H1 (cell line): ENCODE results near the gene GRIK2. TPM values are rescaled to one million over a fixed set of nuclear protein-coding genes. Genes with fewer than 3 reads are reported as not detected.

ENCODE experiments used
- CTCF ChIA-PET: fragments of 300-600 bp; sonication (Branson Sonifier 250); formaldehyde crosslinking; loops from one replicate; lab custom pipeline; 2021; ENCODE audit not compliant: partially characterized antibody; lab: Charles Lee
- POLR2A ChIA-PET: fragments of 300-600 bp; sonication (Branson Sonifier 250); formaldehyde crosslinking; loops from one replicate; lab custom pipeline; 2021; ENCODE audit warnings: inconsistent platforms; ENCODE audit not compliant: partially characterized antibody; lab: Charles Lee
- DNase-seq, 2 experiments: peaks; one replicate each; pipeline versions ENCODE4 v3.0.0 to v3.0.0-alpha.2; 2010 to 2022; ENCODE audit warnings: low spot score in 2 of 2, low read depth in 1 of 2, mixed read lengths in 1 of 2
- FAIRE-seq: peaks from 2 replicates; lab custom pipeline; 2011; peaks lifted over from hg19 to GRCh38; lab: Jason Lieb, UNC
- H2AFZ ChIP-seq: 2 replicates; pipeline ENCODE4 v1.8.1; 2012; ENCODE audit warnings: low read length, inconsistent platforms
- H2AK5ac ChIP-seq: 2 replicates; pipeline ENCODE4 v1.6.1; 2013; ENCODE audit warnings: low read depth, low read length
- H2BK120ac ChIP-seq: replicated peaks from 2 replicates; pipeline ENCODE3; 2013; ENCODE audit warnings: low read depth, low read length, inconsistent platforms
- H2BK12ac ChIP-seq: 2 replicates; pipeline ENCODE4 v1.6.1; 2013; ENCODE audit warnings: low read depth, low read length
- H2BK15ac ChIP-seq: 2 replicates; pipeline ENCODE4 v1.6.1; 2013; ENCODE audit warnings: low read length
- H2BK20ac ChIP-seq: 2 replicates; pipeline ENCODE4 v1.6.1; 2013; ENCODE audit warnings: low read length
- H2BK5ac ChIP-seq: 2 replicates; pipeline ENCODE4 v1.6.1; 2013; ENCODE audit warnings: low read depth, low read length
- H3K14ac ChIP-seq: 2 replicates; pipeline ENCODE4 v1.6.1; 2013; ENCODE audit warnings: inconsistent platforms; ENCODE audit not compliant: insufficient read length
- H3K18ac ChIP-seq: 2 replicates; pipeline ENCODE4 v1.6.1; 2013; ENCODE audit warnings: low read length; ENCODE audit errors: extremely low read depth
- H3K23ac ChIP-seq: 2 replicates; pipeline ENCODE4 v1.6.1; 2013; ENCODE audit warnings: inconsistent platforms; ENCODE audit not compliant: insufficient read length
- H3K23me2 ChIP-seq: 2 replicates; pipeline ENCODE4 v1.6.1; 2013; ENCODE audit warnings: low read depth, low read length
- H3K27ac ChIP-seq: 2 replicates; pipeline ENCODE4 v1.6.1; 2011; ENCODE audit warnings: low read depth, low read length, inconsistent platforms
- H3K27me3 ChIP-seq, 4 experiments: replicated peaks in 1 of 4; 1 replicate in 1 of 4; 2 replicates in 3 of 4; pipeline versions ENCODE4 v1.6.1 to v1.8.1; 2011 to 2013; ENCODE audit warnings: low read length in 3 of 4, mild to moderate bottlenecking in 3 of 4, inconsistent platforms in 2 of 4, mixed read lengths in 2 of 4, moderate library complexity in 1 of 4; ENCODE audit not compliant: control insufficient read depth in 3 of 4, insufficient read depth in 3 of 4; ENCODE audit errors: extremely low read depth in 1 of 4
- H3K36me3 ChIP-seq, 4 experiments: 2 replicates each; pipeline versions ENCODE4 v1.6.1 to v1.8.1; 2011 to 2013; ENCODE audit warnings: mild to moderate bottlenecking in 4 of 4, low read length in 3 of 4, moderate library complexity in 2 of 4, control low read depth in 1 of 4, inconsistent platforms in 1 of 4; ENCODE audit not compliant: insufficient read depth in 4 of 4, control insufficient read depth in 2 of 4
- H3K4ac ChIP-seq: replicated peaks from 2 replicates; pipeline ENCODE3; 2013; ENCODE audit warnings: low read length, low read depth, mixed read lengths, inconsistent platforms; ENCODE audit not compliant: insufficient read length
- H3K4me1 ChIP-seq, 4 experiments: replicated peaks in 1 of 4; 1 replicate in 1 of 4; 2 replicates in 3 of 4; pipeline versions ENCODE4 v1.6.1 to v1.8.1; 2011 to 2013; ENCODE audit warnings: low read length in 3 of 4, inconsistent platforms in 2 of 4, mixed read lengths in 1 of 4; ENCODE audit not compliant: insufficient read depth in 4 of 4, control insufficient read depth in 3 of 4
- H3K4me2 ChIP-seq, 2 experiments: 2 replicates each; pipeline versions ENCODE4 v1.6.1 to v1.8.1; 2011 to 2013; ENCODE audit warnings: low read depth in 2 of 2, low read length in 2 of 2, control low read depth in 1 of 2, inconsistent platforms in 1 of 2, mild to moderate bottlenecking in 1 of 2; ENCODE audit not compliant: insufficient read depth in 1 of 2
- H3K4me3 ChIP-seq, 4 experiments: fragments of 200-600, 300-600 bp in 1 of 4; sonication (generic), shearing (Covaris generic), sonication (Bioruptor Twin) in 1 of 4; 2 replicates each; pipeline versions ENCODE4 v1.5.1 to v1.8.1; 2011 to 2016; ENCODE audit warnings: low read length in 4 of 4, low read depth in 3 of 4, control low read depth in 2 of 4, inconsistent platforms in 2 of 4, mild to moderate bottlenecking in 2 of 4, mixed read lengths in 1 of 4, moderate library complexity in 1 of 4; ENCODE audit not compliant: insufficient read depth in 2 of 4; ENCODE audit errors: extremely low read depth in 1 of 4
- H3K56ac ChIP-seq: replicated peaks from 2 replicates; pipeline ENCODE3; 2013; ENCODE audit warnings: low read depth, mild to moderate bottlenecking, mixed read lengths, low read length, inconsistent platforms; ENCODE audit not compliant: insufficient read length
- H3K79me1 ChIP-seq: 2 replicates; pipeline ENCODE4 v1.6.1; 2013; ENCODE audit warnings: low read depth, low read length, control low read depth
- H3K79me2 ChIP-seq, 2 experiments: 2 replicates each; pipeline versions ENCODE4 v1.6.1 to v1.8.1; 2012 to 2013; ENCODE audit warnings: low read length in 2 of 2, mild to moderate bottlenecking in 2 of 2, inconsistent platforms in 1 of 2; ENCODE audit not compliant: insufficient read depth in 2 of 2, control insufficient read depth in 1 of 2
- H3K9ac ChIP-seq, 4 experiments: replicated peaks in 1 of 4; 1 replicate in 1 of 4; 2 replicates in 3 of 4; pipeline versions ENCODE4 v1.6.1 to v1.8.1; 2011 to 2013; ENCODE audit warnings: low read depth in 3 of 4, low read length in 3 of 4, control low read depth in 2 of 4, mild to moderate bottlenecking in 2 of 4, moderate library complexity in 2 of 4, inconsistent platforms in 1 of 4; ENCODE audit errors: extremely low read depth in 1 of 4
- H3K9me3 ChIP-seq, 2 experiments: 2 replicates each; pipeline versions ENCODE4 v1.6.1 to v1.8.1; 2012 to 2013; ENCODE audit warnings: mild to moderate bottlenecking in 2 of 2, moderate library complexity in 2 of 2, control low read depth in 1 of 2, inconsistent platforms in 1 of 2, low read depth in 1 of 2, low read length in 1 of 2, mixed read lengths in 1 of 2; ENCODE audit not compliant: insufficient read depth in 2 of 2
- H4K20me1 ChIP-seq, 2 experiments: replicated peaks in 1 of 2; 2 replicates each; pipeline versions ENCODE3 to v1.8.1; 2011 to 2013; ENCODE audit warnings: inconsistent platforms in 2 of 2, low read length in 2 of 2, mild to moderate bottlenecking in 1 of 2; ENCODE audit not compliant: insufficient read depth in 2 of 2, control insufficient read depth in 1 of 2
- H4K5ac ChIP-seq: 2 replicates; pipeline ENCODE4 v1.6.1; 2013; ENCODE audit warnings: low read length, low read depth, mixed read lengths, inconsistent platforms; ENCODE audit not compliant: insufficient read length
- H4K8ac ChIP-seq: 2 replicates; pipeline ENCODE4 v1.8.0; 2013; ENCODE audit warnings: mild to moderate bottlenecking, moderate library complexity, low read length, inconsistent platforms; ENCODE audit not compliant: insufficient read depth; ENCODE audit errors: extremely low read depth
- H4K91ac ChIP-seq: replicated peaks from 2 replicates; pipeline ENCODE3; 2013; ENCODE audit warnings: low read length, mixed read lengths, inconsistent platforms; ENCODE audit not compliant: insufficient read length
- CREB1 ChIP-seq: IDR thresholded peaks from 2 replicates; pipeline ENCODE4 v1.6.1; 2012; ENCODE audit warnings: inconsistent platforms
- GTF2F1 ChIP-seq: IDR thresholded peaks from 2 replicates; pipeline ENCODE4 v1.6.1; 2012; ENCODE audit warnings: low read depth, low read length, improper control_type of control experiment, borderline replicate concordance
- HDAC2 ChIP-seq, 2 experiments: fragments of 300-600 bp in 1 of 2; sonication (generic) in 1 of 2; IDR thresholded peaks; 2 replicates each; pipeline ENCODE4 v1.6.1; 2011 to 2012; ENCODE audit warnings: low read depth in 2 of 2, low read length in 2 of 2, mild to moderate bottlenecking in 2 of 2, moderate library complexity in 2 of 2, borderline replicate concordance in 1 of 2, inconsistent platforms in 1 of 2
- KDM1A ChIP-seq: fragments of 200-600, 300-600 bp; sonication (generic); IDR thresholded peaks from 2 replicates; pipeline ENCODE4 v1.7.1; 2016; ENCODE audit warnings: mild to moderate bottlenecking, low read length, borderline replicate concordance
- NANOG ChIP-seq: IDR thresholded peaks from 2 replicates; pipeline ENCODE4 v1.6.1; 2011; ENCODE audit warnings: low read length, low read depth, mild to moderate bottlenecking, inconsistent platforms; ENCODE audit not compliant: insufficient read depth, poor library complexity, severe bottlenecking
- SIN3A ChIP-seq, 2 experiments: IDR thresholded peaks in 1 of 2; conservative IDR thresholded peaks in 1 of 2; 2 replicates each; pipeline ENCODE4 v1.6.1; 2011 to 2012; ENCODE audit warnings: low read length in 2 of 2, improper control_type of control experiment in 1 of 2, low read depth in 1 of 2, mild to moderate bottlenecking in 1 of 2
- SIRT6 ChIP-seq: IDR thresholded peaks from one replicate; pipeline ENCODE4 v1.7.1; 2012; ENCODE audit warnings: low read length, inconsistent platforms
- SP1 ChIP-seq: IDR thresholded peaks from 2 replicates; pipeline ENCODE4 v1.6.1; 2011; ENCODE audit warnings: low read depth, low read length
- SP2 ChIP-seq: IDR thresholded peaks from 2 replicates; pipeline ENCODE4 v1.6.1; 2012; ENCODE audit warnings: mild to moderate bottlenecking, low read length, inconsistent platforms
- SRF ChIP-seq: IDR thresholded peaks from 2 replicates; pipeline ENCODE4 v1.6.1; 2011; ENCODE audit warnings: mild to moderate bottlenecking, low read depth, low read length, moderate library complexity
- TAF7 ChIP-seq: optimal IDR thresholded peaks from 2 replicates; pipeline ENCODE3; 2011; ENCODE audit warnings: low read depth, mild to moderate bottlenecking, inconsistent platforms, low read length, moderate library complexity, borderline replicate concordance
- TBP ChIP-seq: IDR thresholded peaks from 2 replicates; pipeline ENCODE4 v1.6.1; 2011; ENCODE audit warnings: low read depth, low read length, improper control_type of control experiment
- TCF12 ChIP-seq: IDR thresholded peaks from 2 replicates; pipeline ENCODE4 v1.6.1; 2011; ENCODE audit warnings: low read depth, mild to moderate bottlenecking, low read length
- ZNF274 ChIP-seq: IDR thresholded peaks from 2 replicates; pipeline ENCODE4 v1.7.0; 2012; ENCODE audit warnings: low read length, borderline replicate concordance; ENCODE audit errors: extremely low read depth
- WGBS, 2 experiments: shearing (Covaris generic) in 1 of 2; methylation state at CpG; one replicate each; pipeline versions ENCODE4 v1.1.6 to v1.1.7; 2013 to 2015; ENCODE audit warnings: low lambda C conversion rate in 2 of 2, mixed read lengths in 2 of 2, inconsistent platforms in 1 of 2, low coverage in 1 of 2, missing lambda C conversion rate in 1 of 2; ENCODE audit not compliant: insufficient replicate concordance in 2 of 2, insufficient coverage in 1 of 2, insufficient read length in 1 of 2; ENCODE audit errors: extremely low coverage in 1 of 2, missing lambda C conversion rate in 1 of 2; 5-methylcytosine and 5-hydroxymethylcytosine counted together
- polyA plus RNA-seq, 7 experiments: library from polyadenylated mRNA; depleted of rRNA in 3 of 7; stranded (reverse) in 5 of 7; unstranded in 2 of 7; fragments of >200 nt in 5 of 7; fragments of 200-250 nt in 2 of 7; gene quantifications; 1 replicate in 5 of 7; 2 replicates in 1 of 7; 4 replicates in 1 of 7; pipeline versions ENCODE4 v1.2.1 to v1.2.3, GENCODE V29; 2011 to 2013; ENCODE audit warnings: missing spikeins in 2 of 7, mixed read lengths in 2 of 7
- total RNA-seq: library from RNA; stranded (reverse); fragmentation: NEBNext Ultra II Directional; extraction: Animal tissue kit (Norgen Biotek cat#: 25700); gene quantifications from 2 replicates; pipeline ENCODE4 v1.2.1, GENCODE V29; 2021
- TF ChIP-seq, protein P1 (sequence below): IDR thresholded peaks from 2 replicates; pipeline ENCODE4 v1.6.1; 2012; ENCODE audit warnings: inconsistent platforms

Gene GRIK2
- total and polyA plus RNA-seq, 2 of the 8 experiments (the other 6 are each of a cell fraction or from before 2014, with no cell fraction given): 1.8 to 2.2 TPM

DNA sequence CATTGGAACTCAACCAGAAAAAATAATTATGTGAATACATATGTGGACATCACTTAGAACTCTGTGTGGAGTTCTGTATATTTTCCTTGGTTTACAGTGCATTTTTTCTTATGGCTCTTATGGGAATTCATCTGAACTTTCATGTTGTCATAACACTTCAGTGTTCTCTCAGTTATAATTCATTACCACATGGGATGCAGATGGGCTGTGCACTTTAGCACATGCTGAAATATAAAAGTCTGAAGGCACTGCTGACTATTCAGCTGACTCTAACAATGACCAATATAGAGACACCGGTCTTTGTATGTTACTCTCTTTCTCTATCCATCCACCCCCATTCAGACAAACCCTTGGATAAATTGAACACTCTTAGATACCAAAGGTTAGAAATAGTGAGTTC lies 29.3 kb downstream of the GRIK2 start:
- H4K20me1 ChIP-seq: no peaks in the 10 kb centered on the region
- H3K4me2 ChIP-seq: no peak overlapping the region
- H3K27ac ChIP-seq: no peak overlapping the region
- no peaks in the 10 kb centered on the region for H3K27me3 ChIP-seq
- H2BK12ac ChIP-seq: no peak overlapping the region
- POLR2A ChIA-PET: no interaction called here
- no peak overlapping the region for H3K23ac ChIP-seq
- no peak overlapping the region for H4K91ac ChIP-seq
- H3K4ac ChIP-seq: no peak overlapping the region
- H2BK5ac ChIP-seq: no peak overlapping the region
- H2AFZ ChIP-seq: no peak overlapping the region
- H3K23me2 ChIP-seq: no peaks in the 10 kb centered on the region
- H3K36me3 ChIP-seq: no peaks in the 10 kb centered on the region
- no peak overlapping the region for H3K56ac ChIP-seq
- H4K5ac ChIP-seq: no peak overlapping the region
- no peak overlapping the region for H2AK5ac ChIP-seq
- H3K79me2 ChIP-seq: no peaks in the 10 kb centered on the region
- no peak overlapping the region for H3K9ac ChIP-seq
- H3K79me1 ChIP-seq: no peaks in the 10 kb centered on the region
- no peak overlapping the region for H3K14ac ChIP-seq
- H4K8ac ChIP-seq: no peak overlapping the region
- 92% methylated on average over 1 of the region's 1 CpG; no CpG with 5 or more reads in 1 of the 2 experiments for WGBS, 2 experiments
- CTCF ChIA-PET: interaction anchor here (0.6 kb wide), 1 partner anchor 1316 kb away, joined by 3 read pairs; no protein-coding TSS in a partner anchor
- no peak for FAIRE-seq
- no peak overlapping the region for H2BK120ac ChIP-seq
- H3K4me3 ChIP-seq: no peak overlapping the region
- no peak overlapping the region for H3K18ac ChIP-seq
- no peak overlapping the region for H2BK20ac ChIP-seq
- no peaks in the 10 kb centered on the region for H3K9me3 ChIP-seq
- H3K4me1 ChIP-seq: no peaks in the 10 kb centered on the region
- H2BK15ac ChIP-seq: no peak overlapping the region
- no peak for DNase-seq
- no peak for TF ChIP-seq SIRT6
- TF ChIP-seq, protein P1, sequence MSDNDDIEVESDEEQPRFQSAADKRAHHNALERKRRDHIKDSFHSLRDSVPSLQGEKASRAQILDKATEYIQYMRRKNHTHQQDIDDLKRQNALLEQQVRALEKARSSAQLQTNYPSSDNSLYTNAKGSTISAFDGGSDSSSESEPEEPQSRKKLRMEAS: no peak
- TF ChIP-seq SP2: no peak
- no peak for TF ChIP-seq SP1
- no peak for TF ChIP-seq HDAC2 (IDR thresholded peaks at IDR 0.05; ENCODE audit: borderline replicate concordance in 1 of 2, low read depth in 2 of 2, low read length in 2 of 2)
- no peak for TF ChIP-seq TCF12
- TF ChIP-seq GTF2F1: no peak
- no peak for TF ChIP-seq KDM1A
- TF ChIP-seq NANOG: no peak
- TF ChIP-seq CREB1: no peak
- TF ChIP-seq ZNF274: no peak
- no peak for TF ChIP-seq SIN3A (conservative IDR thresholded peaks at IDR 0.05 in 1 of 2, IDR thresholded peaks at IDR 0.05 in 1 of 2; ENCODE audit: low read depth in 1 of 2, low read length in 2 of 2)
- TF ChIP-seq TBP: no peak
- no peak for TF ChIP-seq SRF
- no peak for TF ChIP-seq TAF7
